Measurements from ENCODE around the gene TMEM183A. TPM values are rescaled to one million over a fixed set of nuclear protein-coding genes. Genes with fewer than 3 reads are reported as not detected.

TMEM183A gene
- total RNA-seq, 1 experiment from 2014 or later = 64.7 TPM

- Histone ChIP-seq H3K4me3 (replicated peaks in 1 of 2; ENCODE audit: low read depth in 1 of 2, low read length in 2 of 2) (no peak overlapping the region), H3K9ac (ENCODE audit: low read length) (no peak overlapping the region), H3K36me3 (ENCODE audit: control insufficient read depth in 1 of 2, insufficient read depth in 2 of 2, low read length in 2 of 2) (no peaks in the 10 kb centered on the region), H3K9me3 (ENCODE audit: control insufficient read depth in 1 of 2, insufficient read depth in 1 of 2, low read depth in 1 of 2, low read length in 2 of 2) (no peaks in the 10 kb centered on the region), H3K4me2 (ENCODE audit: low read length) (no peak overlapping the region), H2AFZ (ENCODE audit: low read depth, low read length, poor library complexity, severe bottlenecking) (no peak overlapping the region), H3K27ac (ENCODE audit: low read depth, low read length) (no peak overlapping the region), H4K20me1 (ENCODE audit: insufficient read depth) (no peaks in the 10 kb centered on the region), H3K9me2 (ENCODE audit: insufficient read depth) (no peaks in the 10 kb centered on the region), H3K4me1 (ENCODE audit: control insufficient read depth in 1 of 2, insufficient read depth in 2 of 2, low read length in 2 of 2) (peaks cover 3% of the 10 kb centered on the region in 2 experiments; a peak in 2 of 4 replicates), H3K79me2 (ENCODE audit: insufficient read depth, low read length) (no peaks in the 10 kb centered on the region), H3K27me3 (ENCODE audit: insufficient read depth, low read length) (no peaks in the 10 kb centered on the region)
- RAD21 ChIA-PET (ENCODE audit: low non-redundant PET in 1 of 2, low total read pairs in 2 of 2, uncharacterized antibody in 2 of 2, unreplicated experiment in 2 of 2) = no interaction called here
- ATAC-seq = no peak
- CTCF ChIA-PET = interaction anchor here (1.1 kb wide), 1 partner anchor 10 kb away, joined by 5 read pairs; no protein-coding TSS in a partner anchor
- POLR2A ChIA-PET = no interaction called here
- intact Hi-C loops (cut with micrococcal nuclease) = no loop called here
- BruUV-seq (replicated peaks) = no TSS peak
- DNase-seq (ENCODE audit: low read depth, low spot score) = no peak
- TF ChIP-seq CEBPB (IDR thresholded peaks at IDR 0.05; ENCODE audit: low read depth) = no peak
- TF ChIP-seq RAD21 (IDR thresholded peaks at IDR 0.05; ENCODE audit: low read depth) = no peak
- no peak for TF ChIP-seq POLR2A (IDR thresholded peaks at IDR 0.05; ENCODE audit: borderline replicate concordance, extremely low read depth, insufficient read depth, insufficient read length)
- TF ChIP-seq JUND (IDR thresholded peaks at IDR 0.05) = no peak
- no peak for TF ChIP-seq ZFX (IDR thresholded peaks at IDR 0.05)
- no peak for TF ChIP-seq ZBTB33 (IDR thresholded peaks at IDR 0.05; ENCODE audit: extremely low read depth, insufficient replicate concordance, low read length)
- no peak for TF ChIP-seq CTCF (IDR thresholded peaks at IDR 0.05 in 2 of 3, conservative IDR thresholded peaks at IDR 0.05 in 1 of 3; ENCODE audit: borderline replicate concordance in 1 of 3, insufficient read depth in 1 of 3, low read depth in 2 of 3, low read length in 2 of 3)
- TF ChIP-seq CBX3 (IDR thresholded peaks at IDR 0.05; ENCODE audit: low read depth) = no peak
- no peak for TF ChIP-seq EGR1 (IDR thresholded peaks at IDR 0.05; ENCODE audit: low read depth)
- no peak for TF ChIP-seq EZH2 (IDR thresholded peaks at IDR 0.05)
- TF ChIP-seq TCF7L2 (IDR thresholded peaks at IDR 0.05; ENCODE audit: borderline replicate concordance, extremely low read depth, insufficient read depth, insufficient read length) = no peak
- no peak for TF ChIP-seq YY1 (IDR thresholded peaks at IDR 0.05; ENCODE audit: extremely low read depth, insufficient replicate concordance, low read depth, low read length)
- TF ChIP-seq SRF (IDR thresholded peaks at IDR 0.05; ENCODE audit: low read depth) = no peak
- no peak for TF ChIP-seq ELF1 (IDR thresholded peaks at IDR 0.05; ENCODE audit: borderline replicate concordance, low read depth)
- no peak for TF ChIP-seq ZNF274 (IDR thresholded peaks at IDR 0.05; ENCODE audit: low read depth, low read length)
- no peak for TF ChIP-seq POLR2AphosphoS5 (IDR thresholded peaks at IDR 0.05; ENCODE audit: low read depth, low read length)
- no peak for TF ChIP-seq FOSL1 (IDR thresholded peaks at IDR 0.05; ENCODE audit: low read depth)
- TF ChIP-seq ATF3 (IDR thresholded peaks at IDR 0.05) = no peak
- TF ChIP-seq SP1 (IDR thresholded peaks at IDR 0.05; ENCODE audit: low read depth) = no peak
These were observed 17.3 kb upstream of the TMEM183A start for GRCh38 chr1:202989879-202990278.
